ENCODE data around the gene CCDC157.

The CCDC157 gene

DNA sequence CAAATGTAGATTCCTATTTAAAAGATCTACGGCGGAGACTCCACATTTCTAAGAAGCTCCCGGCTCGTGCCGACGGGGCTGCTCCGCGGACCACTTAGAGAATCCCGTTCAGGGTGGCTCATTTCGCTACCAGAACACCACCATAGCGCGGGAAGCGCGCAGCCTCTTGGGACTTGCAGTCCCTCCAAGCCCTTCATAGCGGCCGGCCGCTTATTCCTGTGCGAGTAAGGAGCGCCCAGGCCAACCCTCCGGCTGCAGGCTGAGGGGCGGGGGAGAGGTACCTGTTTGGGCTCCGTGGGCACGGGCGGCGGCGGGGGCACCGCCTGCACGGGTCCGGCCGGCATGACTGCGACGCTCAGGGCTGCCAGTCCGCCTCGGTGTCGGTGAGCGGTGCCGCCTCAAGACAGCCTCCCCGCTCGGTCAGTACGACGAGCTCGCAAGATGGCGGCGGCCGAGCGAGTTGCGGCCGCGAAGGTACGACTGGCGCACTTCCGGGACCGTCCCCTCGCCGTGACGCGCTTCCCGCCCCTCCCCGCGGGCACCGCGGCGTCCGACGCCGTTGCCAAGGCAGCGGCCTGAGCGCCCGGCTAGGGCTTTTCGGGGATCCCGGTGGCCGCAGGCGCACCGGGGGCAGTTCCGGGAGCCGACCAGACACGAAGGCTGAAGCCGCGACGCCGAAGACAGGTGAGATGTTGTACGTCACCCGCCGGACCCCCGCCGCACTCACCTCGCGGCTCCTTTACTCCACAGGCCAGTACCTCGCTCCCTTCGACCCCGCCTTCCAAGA lies at the start of gene CCDC157, which contains the start of gene SF3A1:
Gene CCDC157 (plus strand): TSS at position 559 of the 787 bp plus-strand sequence. CDS start 8,994 bp downstream, outside the sequence.
Gene SF3A1 (minus strand): TSS at position 446 of the 787 bp plus-strand sequence. CDS start 102 bp downstream, at position 344.
- Histone ChIP-seq H3K36me3 (ENCODE audit: insufficient read depth, low read length) (peaks cover 23% of the 10 kb centered on the region), H2AFZ (ENCODE audit: low read depth, low read length) (peak within 1 kb of the TSS; percentile 65), H3K27me3 (ENCODE audit: insufficient read depth, low read length) (no peaks in the 10 kb centered on the region), H3K9me3 (ENCODE audit: low read length) (no peaks in the 10 kb centered on the region), H3K4me3 (ENCODE audit: low read length) (peak within 1 kb of the TSS; percentile 77), H3K4me1 (ENCODE audit: insufficient read depth, low read length) (peaks cover 17% of the 10 kb centered on the region)

DNA sequence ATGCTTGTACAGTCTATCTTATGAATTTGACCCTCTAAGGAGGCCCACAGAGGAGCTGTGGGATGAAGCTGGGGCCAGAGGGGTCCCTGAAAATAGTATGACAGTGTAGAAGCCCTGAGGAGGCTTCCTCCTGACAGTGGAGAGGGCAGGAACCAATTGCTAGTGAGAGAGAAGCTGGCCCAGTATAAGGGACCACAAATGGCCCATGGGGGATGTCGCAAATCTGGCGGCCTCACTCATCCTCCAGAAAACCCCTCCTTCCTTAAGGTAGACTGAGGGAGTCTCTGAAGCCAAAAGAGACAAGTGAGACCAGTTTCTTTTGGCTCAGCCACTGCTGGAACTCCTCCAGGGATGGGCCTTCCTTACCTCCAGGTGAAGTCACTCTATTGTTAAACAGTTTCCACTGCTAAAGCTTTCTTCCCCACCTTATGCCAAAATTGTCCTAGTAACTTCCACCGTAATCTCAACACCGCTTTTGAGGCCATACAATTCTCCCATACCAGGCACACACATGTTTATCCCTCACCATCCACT lies 49.7 kb upstream of the CCDC157 start:
- Histone ChIP-seq H3K4me1 (ENCODE audit: insufficient read depth, low read length) (no peaks in the 10 kb centered on the region), H3K27me3 (ENCODE audit: insufficient read depth, low read length) (no peaks in the 10 kb centered on the region), H3K9me3 (ENCODE audit: low read length) (no peaks in the 10 kb centered on the region), H2AFZ (ENCODE audit: low read depth, low read length) (no peak overlapping the region), H3K36me3 (ENCODE audit: insufficient read depth, low read length) (no peaks in the 10 kb centered on the region), H3K4me3 (ENCODE audit: low read length) (no peak overlapping the region)

DNA sequence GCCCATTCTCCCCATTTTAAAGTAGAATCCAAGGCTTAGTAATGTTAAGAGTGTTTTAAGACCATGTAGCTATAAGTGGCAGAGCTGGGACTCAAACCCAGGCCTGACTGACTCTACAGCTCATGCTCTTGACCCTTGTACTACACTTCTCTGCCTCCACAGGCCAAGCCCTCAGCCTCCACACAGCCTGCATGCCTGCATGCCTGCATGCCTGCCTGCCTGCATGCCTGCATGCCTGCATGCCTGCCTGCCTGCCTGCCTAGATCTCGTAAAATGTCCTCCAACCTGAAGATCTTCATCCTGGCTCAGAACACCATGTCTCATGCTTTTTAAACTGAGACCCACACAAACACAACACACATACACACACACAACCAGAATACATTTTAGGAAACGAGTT lies 48.7 kb upstream of the CCDC157 start:
- Histone ChIP-seq H3K36me3 (ENCODE audit: insufficient read depth, low read length) (no peaks in the 10 kb centered on the region), H3K4me1 (ENCODE audit: insufficient read depth, low read length) (no peaks in the 10 kb centered on the region), H3K27me3 (ENCODE audit: insufficient read depth, low read length) (no peaks in the 10 kb centered on the region), H3K9me3 (ENCODE audit: low read length) (no peaks in the 10 kb centered on the region), H3K4me3 (ENCODE audit: low read length) (no peak overlapping the region), H2AFZ (ENCODE audit: low read depth, low read length) (no peak overlapping the region)

DNA sequence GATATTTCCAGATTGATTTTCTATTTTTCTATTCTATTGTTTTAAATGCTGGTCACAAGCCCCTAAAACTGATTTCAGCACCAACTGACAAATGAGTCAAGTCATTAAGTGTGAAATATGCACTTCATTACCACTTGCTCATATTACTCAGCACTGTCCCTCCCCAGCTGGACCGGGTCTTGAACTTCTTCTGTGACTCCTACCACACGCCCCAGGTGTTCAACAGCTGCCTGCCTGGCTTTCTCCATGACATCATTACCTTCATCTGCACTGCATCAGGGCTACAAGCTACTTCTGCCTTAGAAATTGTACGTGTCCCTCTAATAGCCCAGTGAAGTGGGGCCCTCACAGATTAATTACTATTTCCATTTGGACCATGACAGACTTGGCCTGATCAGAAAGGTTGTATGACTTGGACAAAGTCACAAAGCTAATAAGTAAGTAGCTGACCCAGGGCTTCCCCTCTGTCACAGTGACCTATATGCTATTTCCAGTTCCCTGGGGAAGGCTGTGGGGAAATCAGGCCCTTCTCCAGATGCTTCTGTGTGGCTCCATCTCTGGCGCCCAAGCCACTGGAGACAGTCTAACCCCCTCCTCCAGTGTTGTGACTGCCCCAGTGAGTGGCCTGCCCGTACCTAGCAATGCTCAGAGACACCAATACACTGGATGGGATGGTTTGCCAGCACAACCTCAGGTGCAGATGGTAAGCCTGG lies 48.1 kb upstream of the CCDC157 start:
- Histone ChIP-seq H2AFZ (ENCODE audit: low read depth, low read length) (no peak overlapping the region), H3K27me3 (ENCODE audit: insufficient read depth, low read length) (no peaks in the 10 kb centered on the region), H3K9me3 (ENCODE audit: low read length) (no peaks in the 10 kb centered on the region), H3K4me3 (ENCODE audit: low read length) (no peak overlapping the region), H3K4me1 (ENCODE audit: insufficient read depth, low read length) (no peaks in the 10 kb centered on the region), H3K36me3 (ENCODE audit: insufficient read depth, low read length) (no peaks in the 10 kb centered on the region)

DNA sequence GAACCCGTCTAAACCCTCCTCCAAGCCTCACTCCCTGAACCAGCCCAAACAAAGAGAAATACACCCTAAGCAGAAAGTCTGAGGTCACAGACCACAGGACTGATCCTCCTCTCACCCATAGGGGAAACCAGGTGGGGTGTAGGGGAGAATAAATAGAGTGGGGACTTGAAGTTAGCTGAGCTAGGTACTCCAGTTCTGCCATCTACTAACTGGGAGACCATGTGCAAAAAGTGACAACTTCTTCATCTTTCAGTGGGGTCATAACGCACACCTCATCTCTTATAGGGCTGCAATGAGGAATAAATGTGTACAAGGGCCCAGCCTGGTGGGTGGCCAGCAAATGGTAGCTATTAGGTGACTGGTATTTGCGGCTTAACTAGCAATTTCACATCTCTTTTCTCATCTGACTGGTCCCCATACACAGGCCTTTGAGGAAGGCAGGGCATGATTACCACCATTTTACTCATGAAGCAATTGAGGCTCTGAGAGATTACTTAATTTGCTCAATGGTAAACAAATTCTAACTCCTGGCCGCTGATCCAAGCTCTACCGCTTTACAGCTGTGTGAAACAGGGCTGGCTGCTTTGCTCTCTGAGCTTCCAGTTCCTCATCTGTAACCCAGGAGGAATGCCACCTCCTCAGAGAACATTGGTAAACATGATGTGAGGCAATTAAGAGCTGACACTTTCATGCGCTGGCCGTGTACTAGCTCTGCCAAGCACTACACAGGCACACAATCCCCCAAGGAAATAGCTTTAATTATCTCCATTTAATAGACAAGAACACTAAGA lies 46.7 kb upstream of the CCDC157 start:
- no peaks in the 10 kb centered on the region for H3K9me3 ChIP-seq (ENCODE audit: low read length)
- H3K4me1 ChIP-seq (ENCODE audit: insufficient read depth, low read length) = no peaks in the 10 kb centered on the region
- H3K36me3 ChIP-seq (ENCODE audit: insufficient read depth, low read length) = no peaks in the 10 kb centered on the region
- no peak overlapping the region for H3K4me3 ChIP-seq (ENCODE audit: low read length)
- no peaks in the 10 kb centered on the region for H3K27me3 ChIP-seq (ENCODE audit: insufficient read depth, low read length)
- no peak overlapping the region for H2AFZ ChIP-seq (ENCODE audit: low read depth, low read length)

DNA sequence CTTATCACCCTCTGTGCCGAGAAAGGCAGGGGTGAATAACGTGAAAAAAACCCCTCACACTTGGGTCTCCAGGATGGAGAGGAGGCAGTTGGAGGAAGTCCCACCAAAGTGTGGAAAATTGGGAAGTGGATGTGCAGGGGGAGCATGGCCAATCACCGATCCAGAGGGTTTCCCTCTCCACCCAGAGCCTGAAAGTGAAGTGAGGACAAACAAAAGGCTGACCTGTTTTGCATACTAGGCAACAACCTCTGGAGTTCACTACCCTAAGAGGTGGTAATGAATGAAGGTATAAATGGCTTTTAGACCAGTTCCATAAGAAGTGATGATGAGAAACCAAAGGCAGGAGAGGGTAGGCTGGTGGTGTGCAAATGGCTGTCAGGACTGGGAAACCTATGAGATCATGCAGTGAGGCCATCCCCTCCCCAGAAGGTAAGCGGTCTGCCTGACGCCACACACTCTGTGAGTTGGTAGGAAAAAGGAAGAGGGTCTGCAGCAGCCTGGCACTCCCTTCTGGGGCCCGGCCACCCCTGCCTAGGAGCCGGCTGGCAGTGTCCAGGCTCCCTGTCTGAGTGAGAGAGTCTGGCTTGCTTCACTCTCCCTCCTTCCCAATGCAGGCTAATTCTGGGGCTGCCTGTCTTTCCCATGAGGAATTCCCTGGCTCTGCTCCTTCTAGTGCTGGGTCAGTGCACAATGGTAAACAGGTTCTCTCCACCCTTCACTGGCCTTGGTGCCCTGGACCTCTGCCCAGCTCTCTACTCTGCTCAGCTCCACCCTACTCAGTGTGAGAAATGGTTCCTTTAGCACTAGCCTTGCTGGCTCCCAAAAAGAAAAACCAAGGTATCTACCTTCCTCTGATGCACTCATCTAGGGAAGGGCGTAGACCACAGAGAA lies 45.7 kb upstream of the CCDC157 start:
- no peaks in the 10 kb centered on the region for H3K4me1 ChIP-seq (ENCODE audit: insufficient read depth, low read length)
- no peaks in the 10 kb centered on the region for H3K27me3 ChIP-seq (ENCODE audit: insufficient read depth, low read length)
- H3K36me3 ChIP-seq (ENCODE audit: insufficient read depth, low read length) = no peaks in the 10 kb centered on the region
- no peaks in the 10 kb centered on the region for H3K9me3 ChIP-seq (ENCODE audit: low read length)
- H3K4me3 ChIP-seq (ENCODE audit: low read length) = no peak overlapping the region
- H2AFZ ChIP-seq (ENCODE audit: low read depth, low read length) = no peak overlapping the region

DNA sequence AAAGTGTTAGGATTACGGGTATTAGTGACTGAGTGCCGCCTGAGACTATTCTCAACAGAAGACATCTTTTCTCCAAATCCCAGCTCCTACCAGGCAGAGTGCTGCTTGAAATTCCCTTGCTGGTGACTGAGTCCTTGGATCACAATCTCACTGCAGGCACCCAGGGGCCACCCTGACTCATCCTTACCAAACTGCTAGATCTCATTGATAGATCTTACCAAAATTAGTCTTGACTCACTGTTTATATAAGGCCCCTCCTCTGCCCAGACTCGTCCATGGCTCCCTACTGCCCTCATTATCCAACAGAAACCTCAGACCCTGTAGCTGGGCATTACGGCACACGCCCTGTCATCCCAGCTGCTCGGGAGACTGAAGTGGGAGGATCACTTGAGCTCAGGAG lies 44.8 kb upstream of the CCDC157 start:
- H3K27me3 ChIP-seq (ENCODE audit: insufficient read depth, low read length) = no peaks in the 10 kb centered on the region
- no peaks in the 10 kb centered on the region for H3K4me1 ChIP-seq (ENCODE audit: insufficient read depth, low read length)
- no peaks in the 10 kb centered on the region for H3K36me3 ChIP-seq (ENCODE audit: insufficient read depth, low read length)
- H3K9me3 ChIP-seq (ENCODE audit: low read length) = no peaks in the 10 kb centered on the region
- H3K4me3 ChIP-seq (ENCODE audit: low read length) = no peak overlapping the region
- H2AFZ ChIP-seq (ENCODE audit: low read depth, low read length) = no peak overlapping the region

DNA sequence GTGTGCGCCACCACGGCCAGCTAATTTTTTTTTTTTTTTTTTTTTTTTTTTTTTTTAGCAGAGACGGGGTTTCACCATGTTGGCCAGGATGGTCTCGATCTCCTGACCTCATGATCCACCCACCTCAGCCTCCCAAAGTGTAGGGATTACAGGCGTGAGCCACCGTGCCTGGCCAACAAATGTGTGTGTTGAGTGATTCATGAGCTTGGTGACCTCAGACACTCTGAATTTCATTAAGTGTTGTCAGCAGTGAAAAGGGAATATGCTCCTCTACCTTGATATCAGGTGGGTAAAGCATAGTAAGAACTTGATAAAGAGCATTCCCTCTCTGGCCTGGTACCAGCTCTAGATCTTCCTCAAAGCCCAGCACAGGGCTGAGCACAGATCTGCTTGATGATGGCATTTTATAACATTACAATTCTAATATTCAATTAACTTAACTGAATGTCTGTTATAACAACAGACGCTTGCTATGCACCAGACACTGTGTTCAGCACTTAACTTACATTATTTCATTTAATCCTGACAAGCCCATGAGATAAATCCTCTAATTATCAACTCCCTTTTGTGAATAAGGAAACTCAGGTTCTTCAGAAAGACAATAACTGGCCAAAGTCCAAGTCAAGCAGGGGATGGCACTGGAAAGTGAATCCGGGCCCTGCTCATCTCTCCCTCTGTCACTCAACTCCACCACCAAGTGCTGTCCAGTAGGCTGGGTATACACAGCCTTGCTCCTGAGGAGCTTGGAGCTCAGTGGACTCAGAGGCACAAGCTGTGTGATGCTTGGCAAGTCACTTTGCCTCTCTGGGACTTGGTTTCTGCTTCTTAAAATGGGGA lies 43.1 kb upstream of the CCDC157 start:
- H2AFZ ChIP-seq (ENCODE audit: low read depth, low read length) = no peak overlapping the region
- no peak overlapping the region for H3K4me3 ChIP-seq (ENCODE audit: low read length)
- no peaks in the 10 kb centered on the region for H3K4me1 ChIP-seq (ENCODE audit: insufficient read depth, low read length)
- H3K9me3 ChIP-seq (ENCODE audit: low read length) = no peaks in the 10 kb centered on the region
- no peaks in the 10 kb centered on the region for H3K36me3 ChIP-seq (ENCODE audit: insufficient read depth, low read length)
- H3K27me3 ChIP-seq (ENCODE audit: insufficient read depth, low read length) = no peaks in the 10 kb centered on the region

- H3K9me3 ChIP-seq (ENCODE audit: low read length) = no peaks in the 10 kb centered on the region
- no peak overlapping the region for H3K4me3 ChIP-seq (ENCODE audit: low read length)
- no peak overlapping the region for H2AFZ ChIP-seq (ENCODE audit: low read depth, low read length)
- no peaks in the 10 kb centered on the region for H3K27me3 ChIP-seq (ENCODE audit: insufficient read depth, low read length)
- H3K36me3 ChIP-seq (ENCODE audit: insufficient read depth, low read length) = no peaks in the 10 kb centered on the region
- no peaks in the 10 kb centered on the region for H3K4me1 ChIP-seq (ENCODE audit: insufficient read depth, low read length)
Observed at GRCh38 chr22:30314915-30315314, 41.9 kb upstream of the CCDC157 start.

DNA sequence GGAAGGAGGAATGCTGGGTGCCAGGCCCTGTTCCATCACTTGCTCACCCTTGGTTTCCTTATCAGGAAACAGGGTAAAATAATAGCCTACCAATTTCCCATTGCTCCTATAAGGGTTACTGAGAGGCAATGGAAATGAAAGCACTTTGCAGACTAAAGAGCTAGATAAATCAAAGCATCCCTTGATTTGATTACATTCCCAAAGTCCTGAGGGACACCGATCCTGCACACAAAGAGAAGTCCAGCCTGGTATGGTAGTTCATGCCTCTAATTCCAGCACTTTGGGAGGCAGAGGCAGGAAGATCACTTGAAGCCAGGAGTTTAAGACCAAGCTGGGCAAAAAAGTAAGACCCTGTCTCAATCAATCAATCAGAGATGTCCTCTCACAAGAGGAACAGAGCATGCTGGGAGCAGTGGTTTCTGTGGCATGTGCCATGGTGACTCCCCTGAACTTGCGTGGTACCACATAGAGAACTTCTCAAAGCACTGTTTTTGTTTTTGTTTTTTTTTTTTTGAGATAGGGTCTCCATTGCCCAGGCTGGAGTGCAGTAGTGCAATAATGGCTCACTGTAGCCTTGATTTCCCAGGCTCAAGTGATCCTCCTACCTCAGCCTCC lies 40.7 kb upstream of the CCDC157 start:
- Histone ChIP-seq H3K4me1 (ENCODE audit: insufficient read depth, low read length) (no peaks in the 10 kb centered on the region), H3K27me3 (ENCODE audit: insufficient read depth, low read length) (no peaks in the 10 kb centered on the region), H3K36me3 (ENCODE audit: insufficient read depth, low read length) (no peaks in the 10 kb centered on the region), H2AFZ (ENCODE audit: low read depth, low read length) (no peak overlapping the region), H3K4me3 (ENCODE audit: low read length) (no peak overlapping the region), H3K9me3 (ENCODE audit: low read length) (no peaks in the 10 kb centered on the region)

GRCh38 chr22:30317778-30318177 lies 39.0 kb upstream of the CCDC157 start:
- Histone ChIP-seq H3K36me3 (ENCODE audit: insufficient read depth, low read length) (no peaks in the 10 kb centered on the region), H3K27me3 (ENCODE audit: insufficient read depth, low read length) (no peaks in the 10 kb centered on the region), H2AFZ (ENCODE audit: low read depth, low read length) (no peak overlapping the region), H3K4me1 (ENCODE audit: insufficient read depth, low read length) (no peaks in the 10 kb centered on the region), H3K4me3 (ENCODE audit: low read length) (no peak overlapping the region), H3K9me3 (ENCODE audit: low read length) (no peaks in the 10 kb centered on the region)
